HL-60/S4 (cell line): ENCODE measurements around the gene EZR.

ENCODE experiments used
- in situ Hi-C: fragments of 300-500 bp; cut with MboI; formaldehyde crosslinking; loops from 2 replicates; pipeline ENCODE4 v1.14.3; 2022; ENCODE audit warnings: low sequenced_read_pairs

The EZR gene

DNA sequence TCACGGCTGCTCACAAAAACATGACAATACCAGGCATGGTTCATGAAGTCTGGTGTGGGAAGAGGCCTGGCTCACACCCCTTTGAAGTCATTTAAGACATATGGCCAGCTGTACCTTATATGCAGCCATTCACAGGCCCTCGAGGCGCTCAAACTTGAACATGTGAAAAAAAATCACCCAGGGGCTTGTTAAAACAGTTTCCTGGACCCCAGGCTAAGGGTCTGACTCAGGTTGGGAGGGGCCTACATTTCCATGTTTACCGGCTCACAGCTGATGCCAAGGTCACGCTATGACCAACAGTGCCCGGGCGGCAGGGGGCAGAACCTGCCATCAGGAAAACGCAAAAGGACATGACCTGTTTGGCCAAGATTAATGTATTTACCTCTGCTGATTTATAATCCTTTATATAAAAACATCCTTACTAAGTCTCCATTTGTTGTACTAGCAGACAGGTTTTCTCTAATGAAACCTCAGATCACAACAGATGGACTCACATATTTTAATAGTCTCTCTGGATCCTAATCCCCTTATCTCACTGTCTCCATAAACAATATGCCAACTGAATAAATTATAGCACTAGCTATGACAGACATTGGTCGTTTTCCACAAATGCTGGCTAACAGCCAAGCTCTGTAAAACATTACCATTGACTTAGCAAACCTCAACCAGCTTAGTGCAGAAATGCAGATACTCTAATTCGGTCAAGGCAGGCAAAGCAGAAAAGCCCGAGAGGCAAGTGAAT is 19.9 kb downstream of the EZR start:
- in situ Hi-C loops = loop anchor here (10.0 kb wide), 1 partner anchor 166 kb away; no protein-coding TSS in a partner anchor

- in situ Hi-C loops = loop anchor here (10.0 kb wide), 1 partner anchor 166 kb away; no protein-coding TSS in a partner anchor
These were observed 20.9 kb downstream of the EZR start for GRCh38 chr6:158798311-158798710.

GRCh38 chr6:158797331-158798310 is 21.5 kb downstream of the EZR start:
- in situ Hi-C loops = loop anchor here (10.0 kb wide), 1 partner anchor 167 kb away; no protein-coding TSS in a partner anchor

GRCh38 chr6:158796353-158796752 is 22.8 kb downstream of the EZR start:
- in situ Hi-C loops = loop anchor here (10.0 kb wide), 1 partner anchor 168 kb away; no protein-coding TSS in a partner anchor

DNA sequence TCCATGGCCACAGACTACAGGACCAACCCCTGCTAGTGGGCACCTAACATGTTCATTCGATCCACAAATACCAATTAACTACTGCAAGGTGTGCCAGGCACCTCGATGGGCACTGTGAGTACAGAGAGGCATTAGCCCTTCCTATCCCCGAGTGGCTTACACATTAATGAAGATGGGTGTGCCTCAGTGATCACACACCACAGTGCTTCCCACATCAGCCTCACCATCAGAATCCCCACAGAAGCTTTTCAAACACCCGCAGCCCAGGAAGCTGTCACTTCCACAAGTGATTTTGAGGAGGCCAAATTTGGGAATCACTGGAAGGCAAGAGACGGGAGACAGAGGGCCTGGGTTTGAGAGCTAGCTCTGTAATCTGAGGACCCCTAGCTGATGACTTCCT is 23.7 kb downstream of the EZR start:
- in situ Hi-C loops = loop anchor here (10.0 kb wide), 1 partner anchor 169 kb away; no protein-coding TSS in a partner anchor

DNA sequence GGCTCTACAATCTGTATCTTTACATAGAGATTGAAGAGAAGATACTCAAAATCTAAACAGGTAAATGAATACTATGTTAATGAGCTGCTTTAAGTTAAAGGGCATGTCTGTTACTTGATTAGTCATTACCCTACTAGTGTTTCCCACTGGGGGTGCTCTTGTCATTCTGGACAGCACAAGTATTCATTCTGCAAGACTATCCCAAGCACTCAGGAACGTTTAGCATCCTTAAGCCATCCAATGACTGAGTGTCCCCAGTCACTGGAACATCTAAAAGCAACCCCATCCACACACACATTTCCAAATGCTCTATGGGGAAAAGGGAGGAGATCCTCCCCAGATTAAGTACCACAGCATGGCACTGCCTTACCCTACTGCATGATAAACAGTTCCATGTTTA is 25.7 kb downstream of the EZR start:
- in situ Hi-C loops = loop anchor here (10.0 kb wide), 1 partner anchor 171 kb away; no protein-coding TSS in a partner anchor

- in situ Hi-C loops = loop anchor here (10.0 kb wide), 1 partner anchor 172 kb away; no protein-coding TSS in a partner anchor
These were observed 26.7 kb downstream of the EZR start for GRCh38 chr6:158792505-158792904.

GRCh38 chr6:158791274-158791855 is 27.8 kb downstream of the EZR start:
- in situ Hi-C loops = loop anchor here (10.0 kb wide), 1 partner anchor 173 kb away; no protein-coding TSS in a partner anchor

- in situ Hi-C loops = no loop called here
These were observed 29.9 kb downstream of the EZR start for GRCh38 chr6:158789115-158789917.

- in situ Hi-C loops = no loop called here
These were observed 31.8 kb downstream of the EZR start for GRCh38 chr6:158787395-158787794.

DNA sequence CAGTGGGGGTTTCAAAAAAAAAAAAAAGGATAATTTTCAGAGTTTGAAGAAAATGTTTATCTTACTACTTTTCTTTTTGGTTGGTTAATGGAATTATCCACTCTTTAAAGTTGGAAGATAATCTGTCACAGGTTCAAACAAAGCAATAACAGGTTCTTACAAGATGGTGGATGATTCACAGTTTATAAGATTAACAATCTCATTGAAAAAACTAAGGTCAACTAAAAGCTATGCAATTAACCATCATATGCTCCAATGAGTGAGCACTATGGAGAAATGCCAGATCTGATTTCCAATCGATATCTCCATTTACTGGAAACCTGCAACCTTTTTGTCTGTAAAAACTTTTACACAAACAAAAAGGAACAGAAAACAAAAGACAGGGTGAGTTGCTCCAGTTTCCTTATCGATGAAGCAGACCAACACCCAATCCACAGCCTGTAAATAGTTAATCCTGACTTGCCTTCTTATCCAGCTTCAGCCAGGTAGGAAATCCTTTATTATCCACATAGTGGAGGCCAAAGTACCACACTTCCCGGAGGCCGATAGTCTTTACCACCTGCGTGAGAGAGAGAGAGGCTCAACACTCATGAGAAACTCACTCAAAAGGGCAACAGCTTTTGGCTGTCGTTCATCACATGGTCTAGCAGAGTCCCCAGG is 32.4 kb downstream of the EZR start:
- in situ Hi-C loops = no loop called here

- in situ Hi-C loops = no loop called here
These were observed 34.1 kb downstream of the EZR start for GRCh38 chr6:158785036-158785435.

- in situ Hi-C loops = no loop called here
These were observed 34.7 kb downstream of the EZR start for GRCh38 chr6:158784505-158784904.

- in situ Hi-C loops = no loop called here
These were observed 35.3 kb downstream of the EZR start for GRCh38 chr6:158783851-158784250.

- in situ Hi-C loops = no loop called here
These were observed 36.1 kb downstream of the EZR start for GRCh38 chr6:158783167-158783450.

DNA sequence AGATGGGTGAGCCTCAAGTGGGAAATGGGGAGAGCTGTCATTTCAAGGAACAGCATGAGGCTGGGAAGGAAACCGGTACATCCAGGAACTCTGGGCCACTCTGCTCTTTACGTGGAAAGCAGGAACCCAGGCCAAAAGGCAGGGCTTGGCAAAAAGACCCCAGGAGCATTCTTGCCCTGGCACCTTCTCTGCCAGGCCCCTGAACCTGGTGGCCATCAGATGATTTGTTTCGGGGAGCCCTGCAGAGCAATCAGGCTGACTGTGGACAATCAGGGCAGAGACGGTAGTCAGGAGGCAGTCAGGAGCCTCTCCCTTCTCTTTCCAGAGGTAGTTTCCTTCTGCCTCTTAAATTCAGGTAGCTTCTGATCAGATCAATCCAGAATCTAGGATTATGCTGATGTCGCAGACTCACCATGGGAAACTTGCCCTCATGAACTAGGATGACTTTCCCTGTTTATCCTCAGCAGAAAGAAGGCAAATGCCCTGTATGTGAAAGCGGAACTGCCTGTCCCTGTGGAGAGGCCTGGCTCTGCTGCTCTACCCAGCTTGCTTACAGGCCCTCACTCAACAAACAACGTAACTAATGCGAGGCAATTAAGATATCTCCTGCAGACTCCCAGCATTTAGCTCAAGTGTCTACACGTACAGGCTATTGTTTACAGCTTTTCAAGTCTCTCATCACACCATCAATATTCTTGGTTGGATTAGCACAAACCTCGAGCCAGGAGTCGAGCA is 36.6 kb downstream of the EZR start:
- in situ Hi-C loops = no loop called here

DNA sequence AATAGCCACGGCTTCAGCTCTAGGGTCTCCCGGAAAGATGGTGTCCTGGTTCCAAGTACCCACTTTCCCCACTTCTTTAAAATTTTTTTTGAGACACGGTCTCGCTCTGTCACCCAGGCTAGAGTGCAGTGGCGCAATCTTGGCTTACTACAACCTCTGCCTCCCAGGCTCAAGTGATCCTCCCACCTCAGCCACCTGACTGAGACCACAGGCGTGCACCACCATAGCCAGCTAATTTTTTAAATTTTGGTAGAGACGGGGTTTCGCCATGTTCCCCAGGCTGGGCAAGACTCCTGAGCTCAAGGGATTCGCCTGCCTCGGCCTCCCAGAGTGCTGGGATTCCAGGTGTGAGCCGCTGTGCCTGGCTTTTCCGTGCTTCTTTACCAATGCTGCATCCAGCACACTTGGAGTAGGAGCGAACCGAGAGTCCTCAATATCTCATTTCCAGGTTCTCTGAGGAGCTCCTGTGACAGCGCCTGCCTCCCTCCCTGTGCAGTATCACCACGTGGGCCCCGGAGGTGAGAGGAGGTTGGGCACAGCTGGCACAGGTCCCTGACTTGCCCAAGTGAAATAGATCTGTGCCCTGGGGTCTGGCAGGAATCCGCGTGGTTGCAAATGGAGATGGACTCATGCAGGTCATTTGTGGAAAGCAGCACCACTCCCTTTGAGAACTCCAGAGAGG is 37.3 kb downstream of the EZR start:
- in situ Hi-C loops = no loop called here

DNA sequence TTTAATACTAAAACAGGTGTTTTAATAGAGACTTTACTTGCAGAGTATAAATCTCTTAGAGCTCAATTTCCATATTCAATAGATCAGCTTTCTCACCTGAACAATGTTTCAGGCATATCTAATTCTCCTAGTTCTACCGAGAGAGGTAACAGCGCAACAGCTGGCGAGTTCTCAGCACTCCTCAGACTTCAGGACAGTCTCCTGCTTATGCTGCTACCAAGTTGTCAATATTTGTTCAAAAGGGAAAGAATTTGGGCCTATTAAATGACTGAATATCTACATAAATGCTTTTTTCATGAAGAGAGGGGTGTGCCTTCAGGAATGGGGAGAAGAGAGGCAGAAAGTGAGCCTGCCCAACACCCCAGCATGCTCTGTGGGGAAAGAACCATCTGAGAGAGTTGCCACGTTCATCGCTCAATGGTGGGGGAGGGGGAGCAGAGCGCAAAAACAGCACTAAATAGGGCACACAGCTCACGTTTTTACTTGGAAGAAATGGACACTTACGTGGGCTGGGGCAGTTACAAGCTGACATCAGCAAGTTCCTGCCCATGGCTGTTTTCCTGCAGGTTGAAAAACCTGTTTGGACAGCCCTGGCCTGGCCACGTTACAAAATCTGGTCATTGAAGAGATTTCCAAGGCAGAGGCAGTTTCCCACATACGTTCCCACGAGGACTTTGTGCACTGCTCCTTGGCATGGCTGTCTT is 38.0 kb downstream of the EZR start:
- in situ Hi-C loops = no loop called here
